DND-41 (cell line): ENCODE results near the gene CCDC97.

Source experiments
- EZH2 ChIP-seq: IDR thresholded peaks from 3 replicates; pipeline ENCODE4 v1.6.1; 2012; ENCODE audit warnings: borderline replicate concordance, low read depth, mild to moderate bottlenecking, moderate library complexity, low read length, inconsistent platforms; ENCODE audit not compliant: severe bottlenecking
- TF ChIP-seq, protein P1 (sequence below): IDR thresholded peaks from 2 replicates; pipeline ENCODE4 v1.5.1; 2012; ENCODE audit warnings: borderline replicate concordance, low read length, moderate library complexity, mild to moderate bottlenecking; ENCODE audit not compliant: poor library complexity, severe bottlenecking; ENCODE audit errors: extremely low read depth

GRCh38 chr19:41363371-41363752 is 53.4 kb downstream of the CCDC97 start:
- TF ChIP-seq, protein P1, sequence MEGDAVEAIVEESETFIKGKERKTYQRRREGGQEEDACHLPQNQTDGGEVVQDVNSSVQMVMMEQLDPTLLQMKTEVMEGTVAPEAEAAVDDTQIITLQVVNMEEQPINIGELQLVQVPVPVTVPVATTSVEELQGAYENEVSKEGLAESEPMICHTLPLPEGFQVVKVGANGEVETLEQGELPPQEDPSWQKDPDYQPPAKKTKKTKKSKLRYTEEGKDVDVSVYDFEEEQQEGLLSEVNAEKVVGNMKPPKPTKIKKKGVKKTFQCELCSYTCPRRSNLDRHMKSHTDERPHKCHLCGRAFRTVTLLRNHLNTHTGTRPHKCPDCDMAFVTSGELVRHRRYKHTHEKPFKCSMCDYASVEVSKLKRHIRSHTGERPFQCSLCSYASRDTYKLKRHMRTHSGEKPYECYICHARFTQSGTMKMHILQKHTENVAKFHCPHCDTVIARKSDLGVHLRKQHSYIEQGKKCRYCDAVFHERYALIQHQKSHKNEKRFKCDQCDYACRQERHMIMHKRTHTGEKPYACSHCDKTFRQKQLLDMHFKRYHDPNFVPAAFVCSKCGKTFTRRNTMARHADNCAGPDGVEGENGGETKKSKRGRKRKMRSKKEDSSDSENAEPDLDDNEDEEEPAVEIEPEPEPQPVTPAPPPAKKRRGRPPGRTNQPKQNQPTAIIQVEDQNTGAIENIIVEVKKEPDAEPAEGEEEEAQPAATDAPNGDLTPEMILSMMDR, result no peak
- no peak for TF ChIP-seq EZH2
